Measurements from ENCODE around the gene SH3PXD2A.
"Not testable (repeated sequence)": the region's sequence is repeated elsewhere in the genome, so short reads cannot be mapped to it uniquely, and the experiment has no call there.

SH3PXD2A gene

DNA sequence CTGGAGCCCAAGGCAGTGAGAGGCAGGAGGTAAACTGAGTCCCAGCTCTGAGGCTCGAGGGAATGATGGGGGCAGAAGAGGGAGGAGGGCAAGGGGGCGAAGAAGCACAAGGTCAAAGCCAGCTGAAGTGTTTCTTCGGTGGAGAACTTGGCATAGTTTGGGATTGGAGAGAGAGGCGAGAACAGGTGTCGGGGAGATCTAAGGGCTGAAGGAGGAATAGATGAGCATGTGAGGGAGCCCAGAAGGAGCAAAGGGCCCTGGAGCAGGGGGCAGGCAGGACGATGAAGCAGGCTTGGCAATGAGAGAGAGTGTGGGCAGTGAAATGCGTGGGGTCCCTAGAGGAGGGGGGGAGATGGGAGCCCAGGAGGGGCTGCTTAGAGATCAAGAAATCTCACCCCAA is 35.9 kb downstream of the SH3PXD2A start:
- TF ChIP-seq POLR2AphosphoS5 (IDR thresholded peaks at IDR 0.05; ENCODE audit: low read depth, low read length) = no peak
- no peak for TF ChIP-seq POLR2A (IDR thresholded peaks at IDR 0.05; ENCODE audit: low read depth, low read length)
- TF ChIP-seq SPI1 (IDR thresholded peaks at IDR 0.05; ENCODE audit: low read depth, low read length) = no peak
- no peak for TF ChIP-seq POU2F2 (IDR thresholded peaks at IDR 0.05; ENCODE audit: low read depth, low read length)
- no peak for TF ChIP-seq TAF1 (IDR thresholded peaks at IDR 0.05; ENCODE audit: low read depth, low read length)
- TF ChIP-seq PAX5 (IDR thresholded peaks at IDR 0.05; ENCODE audit: insufficient read depth, low read length, severe bottlenecking) = no peak
- no peak for DNase-seq (ENCODE audit: insufficient read length, low spot score)
- no peak for FAIRE-seq

DNA sequence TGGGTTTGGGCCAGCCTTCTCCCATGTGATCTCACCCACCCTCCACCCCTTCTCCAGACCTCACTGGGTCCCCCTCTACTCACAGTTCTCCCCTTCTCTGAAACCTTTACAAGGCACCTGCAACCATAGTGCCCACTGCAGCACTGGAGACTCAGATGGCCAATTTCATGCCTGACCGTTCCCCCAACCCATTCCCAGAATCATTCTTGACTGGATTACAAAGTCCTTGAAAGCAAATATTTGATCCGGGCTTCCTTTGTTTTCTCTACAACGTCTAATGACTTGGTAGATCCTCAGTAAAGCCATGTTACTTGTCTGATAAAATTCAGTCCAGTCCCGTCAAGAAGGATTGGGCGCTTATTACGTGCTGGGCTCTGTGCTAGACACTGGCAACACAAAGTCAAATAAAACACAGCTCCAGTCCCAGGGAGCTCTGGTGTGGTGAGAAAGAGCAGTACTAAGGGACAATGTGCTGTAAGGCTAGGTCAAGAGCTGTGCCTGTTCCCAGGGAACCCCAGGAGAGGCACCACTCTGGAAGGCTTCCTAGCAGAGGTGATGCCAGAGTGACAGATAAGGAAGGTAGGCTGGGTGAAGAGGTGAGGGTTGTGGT is 36.5 kb downstream of the SH3PXD2A start:
- no peak for DNase-seq (ENCODE audit: insufficient read length, low spot score)
- no peak for TF ChIP-seq POU2F2 (IDR thresholded peaks at IDR 0.05; ENCODE audit: low read depth, low read length)
- TF ChIP-seq POLR2A (IDR thresholded peaks at IDR 0.05; ENCODE audit: low read depth, low read length) = no peak
- no peak for TF ChIP-seq TAF1 (IDR thresholded peaks at IDR 0.05; ENCODE audit: low read depth, low read length)
- TF ChIP-seq PAX5 (IDR thresholded peaks at IDR 0.05; ENCODE audit: insufficient read depth, low read length, severe bottlenecking) = no peak
- no peak for TF ChIP-seq POLR2AphosphoS5 (IDR thresholded peaks at IDR 0.05; ENCODE audit: low read depth, low read length)
- TF ChIP-seq SPI1 (IDR thresholded peaks at IDR 0.05; ENCODE audit: low read depth, low read length) = no peak
- FAIRE-seq = no peak

DNA sequence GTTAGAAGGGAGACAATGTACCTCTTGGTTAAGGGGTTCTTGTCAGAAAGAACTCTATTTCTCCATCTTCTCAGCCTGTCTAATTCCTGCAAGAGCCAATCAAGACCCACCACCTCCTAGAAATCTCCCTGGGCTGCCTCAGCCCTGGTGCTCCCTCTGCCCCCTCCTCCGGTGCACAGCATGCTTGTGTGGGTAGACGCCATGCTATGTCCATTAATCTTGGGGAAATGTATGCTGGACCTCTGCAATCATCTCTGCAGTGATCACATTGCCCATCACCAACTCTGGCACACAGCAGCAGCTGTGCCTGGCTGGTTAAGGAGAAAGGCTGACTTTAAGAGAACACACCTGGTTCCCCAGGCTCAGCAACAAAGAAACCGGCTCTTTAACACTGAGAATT is 37.3 kb downstream of the SH3PXD2A start:
- no peak for FAIRE-seq
- no peak for DNase-seq (ENCODE audit: insufficient read length, low spot score)
- TF ChIP-seq PAX5 (IDR thresholded peaks at IDR 0.05; ENCODE audit: insufficient read depth, low read length, severe bottlenecking) = no peak
- TF ChIP-seq SPI1 (IDR thresholded peaks at IDR 0.05; ENCODE audit: low read depth, low read length) = no peak
- TF ChIP-seq TAF1 (IDR thresholded peaks at IDR 0.05; ENCODE audit: low read depth, low read length) = no peak
- TF ChIP-seq POLR2A (IDR thresholded peaks at IDR 0.05; ENCODE audit: low read depth, low read length) = no peak
- TF ChIP-seq POU2F2 (IDR thresholded peaks at IDR 0.05; ENCODE audit: low read depth, low read length) = no peak
- no peak for TF ChIP-seq POLR2AphosphoS5 (IDR thresholded peaks at IDR 0.05; ENCODE audit: low read depth, low read length)

- TF ChIP-seq PAX5 (IDR thresholded peaks at IDR 0.05; ENCODE audit: insufficient read depth, low read length, severe bottlenecking) (no peak), POLR2A (IDR thresholded peaks at IDR 0.05; ENCODE audit: low read depth, low read length) (no peak), POLR2AphosphoS5 (IDR thresholded peaks at IDR 0.05; ENCODE audit: low read depth, low read length) (no peak), SPI1 (IDR thresholded peaks at IDR 0.05; ENCODE audit: low read depth, low read length) (no peak), POU2F2 (IDR thresholded peaks at IDR 0.05; ENCODE audit: low read depth, low read length) (no peak), TAF1 (IDR thresholded peaks at IDR 0.05; ENCODE audit: low read depth, low read length) (no peak)
Observed at GRCh38 chr10:103816431-103816830, 38.9 kb downstream of the SH3PXD2A start.

DNA sequence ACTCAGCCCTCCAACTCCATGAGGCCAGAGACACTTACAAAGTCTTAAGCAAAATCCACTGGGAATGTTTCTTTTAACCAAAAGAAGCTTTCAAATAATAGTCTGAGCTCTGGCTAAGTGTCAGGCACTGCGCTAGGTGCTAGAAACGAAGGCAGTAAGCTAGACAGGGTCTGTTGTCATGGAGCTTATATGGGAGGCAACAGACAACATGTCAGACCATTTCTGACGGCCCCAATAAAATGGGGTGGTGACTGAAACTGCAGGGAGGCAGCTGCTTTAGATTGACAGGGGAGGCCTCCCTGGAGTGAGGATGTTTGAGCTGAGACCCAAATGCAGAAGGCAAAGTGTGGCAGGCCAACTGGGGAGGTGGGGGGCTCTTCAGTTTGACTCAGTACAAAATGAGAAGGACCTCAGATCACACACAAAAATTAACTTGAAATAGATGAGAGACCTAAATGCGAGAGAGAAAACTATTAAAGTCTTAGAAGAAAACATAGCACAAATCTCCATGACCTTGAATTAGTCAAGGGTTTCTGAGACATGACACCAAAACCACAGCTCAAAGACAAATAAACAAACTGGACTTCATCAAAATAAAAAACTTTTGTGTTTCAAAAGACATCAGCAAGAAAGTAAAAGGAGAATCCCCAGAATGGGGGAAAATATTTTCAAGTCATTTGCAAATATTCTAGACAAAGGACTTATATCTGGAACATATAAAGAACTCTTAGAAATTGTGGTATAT is 40.6 kb downstream of the SH3PXD2A start:
- FAIRE-seq = no peak

More at GRCh38 chr10:103816431-103816830, 38.9 kb downstream of the SH3PXD2A start:
- DNase-seq (ENCODE audit: insufficient read length, low spot score) (no peak), FAIRE-seq (no peak)

GRCh38 chr10:103814105-103814504 is 41.3 kb downstream of the SH3PXD2A start:
- DNase-seq (ENCODE audit: insufficient read length, low spot score) (no peak), FAIRE-seq (no peak)
- TF ChIP-seq POLR2A (IDR thresholded peaks at IDR 0.05; ENCODE audit: low read depth, low read length) (no peak), SPI1 (IDR thresholded peaks at IDR 0.05; ENCODE audit: low read depth, low read length) (no peak), POLR2AphosphoS5 (IDR thresholded peaks at IDR 0.05; ENCODE audit: low read depth, low read length) (no peak), TAF1 (IDR thresholded peaks at IDR 0.05; ENCODE audit: low read depth, low read length) (no peak), POU2F2 (IDR thresholded peaks at IDR 0.05; ENCODE audit: low read depth, low read length) (no peak), PAX5 (IDR thresholded peaks at IDR 0.05; ENCODE audit: insufficient read depth, low read length, severe bottlenecking) (no peak)

More for the DNA sequence above, 40.6 kb downstream of the SH3PXD2A start:
- no peak for DNase-seq (ENCODE audit: insufficient read length, low spot score)
- TF ChIP-seq POLR2AphosphoS5 (IDR thresholded peaks at IDR 0.05; ENCODE audit: low read depth, low read length) (no peak), POU2F2 (IDR thresholded peaks at IDR 0.05; ENCODE audit: low read depth, low read length) (no peak), SPI1 (IDR thresholded peaks at IDR 0.05; ENCODE audit: low read depth, low read length) (no peak), POLR2A (IDR thresholded peaks at IDR 0.05; ENCODE audit: low read depth, low read length) (no peak)

DNA sequence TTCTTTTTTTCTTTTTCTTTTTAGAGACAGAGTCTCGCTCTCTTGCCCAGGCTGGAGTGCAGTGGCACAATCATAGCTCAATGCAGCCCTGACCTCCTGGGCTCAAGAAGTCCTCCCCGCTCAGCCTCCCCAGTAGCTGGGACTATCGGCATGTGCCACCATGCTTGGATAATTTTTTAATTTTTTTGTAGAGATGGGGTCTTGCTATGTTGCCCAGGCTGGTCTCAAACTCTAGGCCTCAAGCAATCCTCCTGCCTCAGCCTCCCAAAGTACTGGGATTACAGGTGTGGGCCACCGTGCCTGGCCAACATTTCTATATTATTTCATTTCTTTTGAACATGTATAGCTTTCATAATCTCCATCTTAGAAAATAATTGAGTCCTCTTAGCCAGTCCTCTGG is 42.1 kb downstream of the SH3PXD2A start:
- not testable (repeated sequence) for FAIRE-seq; DNase-seq (ENCODE audit: insufficient read length, low spot score)

- DNase-seq (ENCODE audit: insufficient read length, low spot score) (no peak), FAIRE-seq (no peak)
- TF ChIP-seq SPI1 (IDR thresholded peaks at IDR 0.05; ENCODE audit: low read depth, low read length) (no peak), POLR2A (IDR thresholded peaks at IDR 0.05; ENCODE audit: low read depth, low read length) (no peak), POU2F2 (IDR thresholded peaks at IDR 0.05; ENCODE audit: low read depth, low read length) (no peak), PAX5 (IDR thresholded peaks at IDR 0.05; ENCODE audit: insufficient read depth, low read length, severe bottlenecking) (no peak)
Observed at GRCh38 chr10:103812432-103812831, 42.9 kb downstream of the SH3PXD2A start.

GRCh38 chr10:103812004-103812403 is 43.4 kb downstream of the SH3PXD2A start:
- FAIRE-seq (no peak), DNase-seq (ENCODE audit: insufficient read length, low spot score) (no peak)
- TF ChIP-seq POLR2AphosphoS5 (IDR thresholded peaks at IDR 0.05; ENCODE audit: low read depth, low read length) (no peak), TAF1 (IDR thresholded peaks at IDR 0.05; ENCODE audit: low read depth, low read length) (no peak), POLR2A (IDR thresholded peaks at IDR 0.05; ENCODE audit: low read depth, low read length) (no peak), POU2F2 (IDR thresholded peaks at IDR 0.05; ENCODE audit: low read depth, low read length) (no peak), SPI1 (IDR thresholded peaks at IDR 0.05; ENCODE audit: low read depth, low read length) (no peak), PAX5 (IDR thresholded peaks at IDR 0.05; ENCODE audit: insufficient read depth, low read length, severe bottlenecking) (no peak)

DNA sequence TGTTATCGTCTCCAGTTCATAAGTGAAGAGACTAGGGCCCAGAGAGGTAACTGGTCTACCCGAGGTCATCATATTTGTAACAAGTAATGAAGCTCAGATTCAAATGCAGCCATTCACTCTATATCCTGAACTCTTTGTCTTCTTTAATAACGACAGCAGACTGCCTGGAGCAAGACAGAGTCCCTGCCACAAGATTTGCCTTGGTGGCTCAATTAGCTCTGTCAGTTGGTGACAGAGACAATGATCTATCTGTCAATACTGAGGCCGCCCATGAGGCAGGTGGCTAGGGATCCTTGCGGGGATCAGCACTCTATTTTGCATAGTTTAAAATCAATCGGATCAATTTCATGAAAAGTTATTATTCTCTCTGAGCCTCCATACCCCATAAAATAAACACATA is 43.9 kb downstream of the SH3PXD2A start:
- DNase-seq (ENCODE audit: insufficient read length, low spot score) = no peak
- no peak for FAIRE-seq
- TF ChIP-seq SPI1 (IDR thresholded peaks at IDR 0.05; ENCODE audit: low read depth, low read length) = no peak
- no peak for TF ChIP-seq POU2F2 (IDR thresholded peaks at IDR 0.05; ENCODE audit: low read depth, low read length)
- no peak for TF ChIP-seq PAX5 (IDR thresholded peaks at IDR 0.05; ENCODE audit: insufficient read depth, low read length, severe bottlenecking)
- no peak for TF ChIP-seq TAF1 (IDR thresholded peaks at IDR 0.05; ENCODE audit: low read depth, low read length)
- no peak for TF ChIP-seq POLR2A (IDR thresholded peaks at IDR 0.05; ENCODE audit: low read depth, low read length)
- no peak for TF ChIP-seq POLR2AphosphoS5 (IDR thresholded peaks at IDR 0.05; ENCODE audit: low read depth, low read length)

All from GM12891 (cell line).